SK-N-SH treated with all-trans-retinoic acid at 6 μM for 48 hours (cell line): ENCODE measurements around the gene MYL3.

Experiments
- ATAC-seq: fragments of 200-7000 bp; cut with Tn5 transposase; 3 replicates; pipeline ENCODE4 v1.9.1; 2020; ENCODE audit warnings: mild to moderate bottlenecking, moderate library complexity
- ARNTL ChIP-seq: fragments of 450-650 bp; formaldehyde crosslinking; IDR thresholded peaks from 2 replicates; pipeline ENCODE4 v1.5.0; 2020; ENCODE audit warnings: low read depth, mild to moderate bottlenecking, moderate library complexity, borderline replicate concordance
- BACH2 ChIP-seq: fragments of 250-450 bp; sonication (Bioruptor Pico); IDR thresholded peaks from 2 replicates; pipeline ENCODE4 v1.9.0; 2021; ENCODE audit warnings: mild to moderate bottlenecking, borderline replicate concordance
- CSDC2 ChIP-seq: fragments of 250-450 bp; sonication (Bioruptor Pico); IDR thresholded peaks from 2 replicates; pipeline ENCODE4 v1.5.0; 2020; ENCODE audit warnings: mild to moderate bottlenecking, moderate library complexity
- ESRRG ChIP-seq: fragments of 250-450 bp; sonication (Bioruptor Pico); IDR thresholded peaks from 2 replicates; pipeline ENCODE4 v1.6.1; 2021; ENCODE audit warnings: mild to moderate bottlenecking
- GLIS3 ChIP-seq: fragments of 250-450 bp; sonication (Bioruptor Pico); IDR thresholded peaks from 2 replicates; pipeline ENCODE4 v1.5.0; 2020; ENCODE audit warnings: mild to moderate bottlenecking, moderate library complexity
- ISL1 ChIP-seq: fragments of 250-450 bp; sonication (Bioruptor Pico); IDR thresholded peaks from 2 replicates; pipeline ENCODE4 v2.1.2; 2022; ENCODE audit warnings: mild to moderate bottlenecking, moderate library complexity
- OSR1 ChIP-seq: fragments of 250-450 bp; sonication (Bioruptor Pico); IDR thresholded peaks from 2 replicates; pipeline ENCODE4 v1.8.0; 2022; ENCODE audit warnings: moderate library complexity, mild to moderate bottlenecking, inconsistent platforms
- PPARA ChIP-seq: fragments of 250-450 bp; sonication (Bioruptor Pico); IDR thresholded peaks from 2 replicates; pipeline ENCODE4 v1.5.0; 2020; ENCODE audit warnings: mild to moderate bottlenecking, borderline replicate concordance
- RARB ChIP-seq: fragments of 250-450 bp; sonication (Bioruptor Pico); IDR thresholded peaks from 2 replicates; pipeline ENCODE4 v1.8.0; 2021; ENCODE audit warnings: mild to moderate bottlenecking, moderate library complexity
- SNAI2 ChIP-seq: fragments of 250-450 bp; sonication (Bioruptor Pico); IDR thresholded peaks from 2 replicates; pipeline ENCODE4 v1.5.0; 2020; ENCODE audit warnings: mild to moderate bottlenecking, moderate library complexity
- TCF4 ChIP-seq: fragments of 250-450 bp; sonication (Bioruptor Pico); IDR thresholded peaks from 2 replicates; pipeline ENCODE4 v1.8.0; 2021; ENCODE audit warnings: mild to moderate bottlenecking, moderate library complexity, borderline replicate concordance
- TOX ChIP-seq: fragments of 250-450 bp; sonication (Bioruptor Pico); IDR thresholded peaks from 2 replicates; pipeline ENCODE4 v1.8.0; 2021; ENCODE audit warnings: mild to moderate bottlenecking, moderate library complexity, borderline replicate concordance
- TSHZ2 ChIP-seq: fragments of 250-450 bp; sonication (Bioruptor Pico); IDR thresholded peaks from 2 replicates; pipeline ENCODE4 v1.5.0; 2020; ENCODE audit warnings: mild to moderate bottlenecking, moderate library complexity
- ZC3H10 ChIP-seq: fragments of 250-450 bp; sonication (Bioruptor Pico); IDR thresholded peaks from 2 replicates; pipeline ENCODE4 v1.5.1; 2021; ENCODE audit warnings: mild to moderate bottlenecking, moderate library complexity
- ZFP3 ChIP-seq: fragments of 250-450 bp; sonication (Bioruptor Pico); IDR thresholded peaks from 2 replicates; pipeline ENCODE4 v1.5.0; 2020; ENCODE audit warnings: mild to moderate bottlenecking, moderate library complexity
- ZFP30 ChIP-seq: fragments of 450-650 bp; formaldehyde crosslinking; IDR thresholded peaks from 2 replicates; pipeline ENCODE4 v1.5.0; 2022; ENCODE audit warnings: mild to moderate bottlenecking, moderate library complexity
- ZNF565 ChIP-seq: fragments of 450-650 bp; formaldehyde crosslinking; conservative IDR thresholded peaks from 2 replicates; pipeline ENCODE4 v1.5.0; 2020; ENCODE audit warnings: low read depth, mild to moderate bottlenecking, moderate library complexity
- ZNF70 ChIP-seq: fragments of 450-650 bp; formaldehyde crosslinking; IDR thresholded peaks from 2 replicates; pipeline ENCODE4 v1.5.0; 2020; ENCODE audit warnings: mild to moderate bottlenecking, moderate library complexity
- TF ChIP-seq, protein P1 (sequence below): fragments of 250-450 bp; sonication (Bioruptor Pico); IDR thresholded peaks from 2 replicates; pipeline ENCODE4 v1.5.1; 2020; ENCODE audit warnings: low read depth, mild to moderate bottlenecking, moderate library complexity
- TF ChIP-seq, protein P2 (sequence below): fragments of 250-450 bp; sonication (Bioruptor Pico); IDR thresholded peaks from 2 replicates; pipeline ENCODE4 v1.5.1; 2021; ENCODE audit warnings: mild to moderate bottlenecking, moderate library complexity
- TF ChIP-seq, protein P3 (sequence below): fragments of 250-450 bp; sonication (Bioruptor Pico); IDR thresholded peaks from 2 replicates; pipeline ENCODE4 v1.8.0; 2021; ENCODE audit warnings: low read depth, mild to moderate bottlenecking, moderate library complexity, borderline replicate concordance
- TF ChIP-seq, protein P4 (sequence below): fragments of 250-450 bp; sonication (Bioruptor Pico); IDR thresholded peaks from 2 replicates; pipeline ENCODE4 v1.8.0; 2020; ENCODE audit warnings: mild to moderate bottlenecking, moderate library complexity, borderline replicate concordance

Gene MYL3

DNA sequence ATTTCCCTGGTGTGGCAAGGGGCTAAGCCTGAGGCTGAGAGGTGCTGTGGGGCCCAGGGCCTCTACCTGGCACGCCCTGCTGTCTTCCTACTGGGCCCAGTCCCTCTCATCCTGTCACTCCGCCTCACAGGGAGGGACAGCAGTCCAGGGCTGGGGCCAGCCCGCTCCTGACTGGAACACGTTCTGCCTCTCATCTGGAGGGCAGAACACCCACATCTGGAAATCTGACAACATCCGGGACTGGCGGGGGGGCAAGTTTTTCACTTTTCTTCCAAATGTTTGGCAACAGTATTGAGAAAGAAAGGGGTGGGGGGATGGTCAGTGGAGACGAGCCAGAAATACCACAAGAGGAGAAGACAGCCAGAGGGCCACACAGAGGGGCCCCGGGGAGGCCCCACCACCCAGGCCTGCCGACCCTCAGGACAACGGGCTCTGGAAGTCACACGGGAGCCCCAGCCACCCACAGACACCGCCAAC lies 1.8 kb upstream of the MYL3 start:
- ATAC-seq: no peak
- TF ChIP-seq ZNF70: no peak
- no peak for TF ChIP-seq RARB (CRISPR knock-in tag)
- no peak for TF ChIP-seq SNAI2
- TF ChIP-seq PPARA (CRISPR knock-in tag): no peak
- no peak for TF ChIP-seq TOX (CRISPR knock-in tag)
- no peak for TF ChIP-seq BACH2 (CRISPR knock-in tag)
- TF ChIP-seq, protein P1, sequence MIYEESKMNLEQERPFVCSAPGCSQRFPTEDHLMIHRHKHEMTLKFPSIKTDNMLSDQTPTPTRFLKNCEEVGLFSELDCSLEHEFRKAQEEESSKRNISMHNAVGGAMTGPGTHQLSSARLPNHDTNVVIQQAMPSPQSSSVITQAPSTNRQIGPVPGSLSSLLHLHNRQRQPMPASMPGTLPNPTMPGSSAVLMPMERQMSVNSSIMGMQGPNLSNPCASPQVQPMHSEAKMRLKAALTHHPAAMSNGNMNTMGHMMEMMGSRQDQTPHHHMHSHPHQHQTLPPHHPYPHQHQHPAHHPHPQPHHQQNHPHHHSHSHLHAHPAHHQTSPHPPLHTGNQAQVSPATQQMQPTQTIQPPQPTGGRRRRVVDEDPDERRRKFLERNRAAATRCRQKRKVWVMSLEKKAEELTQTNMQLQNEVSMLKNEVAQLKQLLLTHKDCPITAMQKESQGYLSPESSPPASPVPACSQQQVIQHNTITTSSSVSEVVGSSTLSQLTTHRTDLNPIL (CRISPR knock-in tag): no peak
- no peak for TF ChIP-seq ZC3H10 (CRISPR knock-in tag)
- TF ChIP-seq ZNF565: no peak
- TF ChIP-seq, protein P2, sequence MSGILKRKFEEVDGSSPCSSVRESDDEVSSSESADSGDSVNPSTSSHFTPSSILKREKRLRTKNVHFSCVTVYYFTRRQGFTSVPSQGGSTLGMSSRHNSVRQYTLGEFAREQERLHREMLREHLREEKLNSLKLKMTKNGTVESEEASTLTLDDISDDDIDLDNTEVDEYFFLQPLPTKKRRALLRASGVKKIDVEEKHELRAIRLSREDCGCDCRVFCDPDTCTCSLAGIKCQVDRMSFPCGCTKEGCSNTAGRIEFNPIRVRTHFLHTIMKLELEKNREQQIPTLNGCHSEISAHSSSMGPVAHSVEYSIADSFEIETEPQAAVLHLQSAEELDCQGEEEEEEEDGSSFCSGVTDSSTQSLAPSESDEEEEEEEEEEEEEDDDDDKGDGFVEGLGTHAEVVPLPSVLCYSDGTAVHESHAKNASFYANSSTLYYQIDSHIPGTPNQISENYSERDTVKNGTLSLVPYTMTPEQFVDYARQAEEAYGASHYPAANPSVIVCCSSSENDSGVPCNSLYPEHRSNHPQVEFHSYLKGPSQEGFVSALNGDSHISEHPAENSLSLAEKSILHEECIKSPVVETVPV (CRISPR knock-in tag): no peak
- TF ChIP-seq ISL1 (CRISPR knock-in tag): no peak
- no peak for TF ChIP-seq CSDC2
- no peak for TF ChIP-seq OSR1 (CRISPR knock-in tag)
- no peak for TF ChIP-seq TSHZ2
- TF ChIP-seq ZFP30: no peak
- TF ChIP-seq ESRRG (CRISPR knock-in tag): no peak
- no peak for TF ChIP-seq ZFP3 (CRISPR knock-in tag)
- no peak for TF ChIP-seq ARNTL
- TF ChIP-seq TCF4 (CRISPR knock-in tag): no peak

DNA sequence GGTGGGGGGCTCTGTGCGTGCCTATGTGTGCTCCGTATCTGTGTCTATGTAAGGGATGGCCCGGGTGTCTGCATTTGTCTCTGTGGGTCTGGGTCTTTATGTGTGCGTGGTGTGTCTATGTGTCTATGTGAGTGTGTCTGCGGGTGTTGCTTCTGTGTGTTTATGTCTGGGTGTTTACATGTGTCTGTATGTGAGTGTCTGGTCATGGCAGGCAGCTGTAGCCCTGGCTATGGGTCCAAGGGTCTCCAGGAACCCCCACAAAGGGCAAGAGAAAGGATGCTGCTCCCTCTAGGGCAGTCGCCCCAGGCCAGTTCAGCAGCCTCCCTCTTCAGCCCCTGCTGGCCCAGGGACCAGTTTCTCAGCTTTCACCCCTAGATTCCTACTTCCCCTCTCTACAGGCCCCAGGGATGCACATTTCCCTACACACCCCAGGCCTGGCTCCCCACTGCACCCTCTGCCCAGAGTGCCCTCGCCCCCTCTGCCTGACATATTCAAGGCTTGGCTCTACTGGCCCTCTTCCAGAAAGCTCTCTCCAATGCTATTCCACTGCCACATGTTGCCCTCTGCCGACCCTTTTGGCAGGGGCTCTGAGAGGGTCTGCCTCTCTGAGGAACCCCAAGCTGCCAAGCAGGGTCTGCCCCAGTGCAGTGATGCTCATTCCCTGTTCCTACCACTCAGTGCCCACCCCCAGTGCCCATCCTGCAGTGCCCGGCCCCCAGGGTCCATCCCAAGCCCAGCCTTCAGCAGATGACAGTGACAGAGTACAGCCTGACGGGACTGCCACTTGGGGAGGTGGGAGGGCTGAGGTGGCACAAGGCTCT lies 1.0 kb upstream of the MYL3 start:
- ATAC-seq: no peak; the same call in 2 of the 3 replicates
- no peak for TF ChIP-seq BACH2 (CRISPR knock-in tag)
- no peak for TF ChIP-seq RARB (CRISPR knock-in tag)
- TF ChIP-seq CSDC2: no peak
- no peak for TF ChIP-seq ZFP3 (CRISPR knock-in tag)
- TF ChIP-seq, protein P3, sequence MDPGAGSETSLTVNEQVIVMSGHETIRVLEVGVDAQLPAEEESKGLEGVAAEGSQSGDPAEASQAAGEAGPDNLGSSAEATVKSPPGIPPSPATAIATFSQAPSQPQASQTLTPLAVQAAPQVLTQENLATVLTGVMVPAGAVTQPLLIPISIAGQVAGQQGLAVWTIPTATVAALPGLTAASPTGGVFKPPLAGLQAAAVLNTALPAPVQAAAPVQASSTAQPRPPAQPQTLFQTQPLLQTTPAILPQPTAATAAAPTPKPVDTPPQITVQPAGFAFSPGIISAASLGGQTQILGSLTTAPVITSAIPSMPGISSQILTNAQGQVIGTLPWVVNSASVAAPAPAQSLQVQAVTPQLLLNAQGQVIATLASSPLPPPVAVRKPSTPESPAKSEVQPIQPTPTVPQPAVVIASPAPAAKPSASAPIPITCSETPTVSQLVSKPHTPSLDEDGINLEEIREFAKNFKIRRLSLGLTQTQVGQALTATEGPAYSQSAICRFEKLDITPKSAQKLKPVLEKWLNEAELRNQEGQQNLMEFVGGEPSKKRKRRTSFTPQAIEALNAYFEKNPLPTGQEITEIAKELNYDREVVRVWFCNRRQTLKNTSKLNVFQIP: no peak
- TF ChIP-seq TSHZ2: no peak
- no peak for TF ChIP-seq GLIS3 (CRISPR knock-in tag)
- TF ChIP-seq ESRRG (CRISPR knock-in tag): no peak
- no peak for TF ChIP-seq TCF4 (CRISPR knock-in tag)
- TF ChIP-seq, protein P2 (CRISPR knock-in tag): no peak
- TF ChIP-seq, protein P4, sequence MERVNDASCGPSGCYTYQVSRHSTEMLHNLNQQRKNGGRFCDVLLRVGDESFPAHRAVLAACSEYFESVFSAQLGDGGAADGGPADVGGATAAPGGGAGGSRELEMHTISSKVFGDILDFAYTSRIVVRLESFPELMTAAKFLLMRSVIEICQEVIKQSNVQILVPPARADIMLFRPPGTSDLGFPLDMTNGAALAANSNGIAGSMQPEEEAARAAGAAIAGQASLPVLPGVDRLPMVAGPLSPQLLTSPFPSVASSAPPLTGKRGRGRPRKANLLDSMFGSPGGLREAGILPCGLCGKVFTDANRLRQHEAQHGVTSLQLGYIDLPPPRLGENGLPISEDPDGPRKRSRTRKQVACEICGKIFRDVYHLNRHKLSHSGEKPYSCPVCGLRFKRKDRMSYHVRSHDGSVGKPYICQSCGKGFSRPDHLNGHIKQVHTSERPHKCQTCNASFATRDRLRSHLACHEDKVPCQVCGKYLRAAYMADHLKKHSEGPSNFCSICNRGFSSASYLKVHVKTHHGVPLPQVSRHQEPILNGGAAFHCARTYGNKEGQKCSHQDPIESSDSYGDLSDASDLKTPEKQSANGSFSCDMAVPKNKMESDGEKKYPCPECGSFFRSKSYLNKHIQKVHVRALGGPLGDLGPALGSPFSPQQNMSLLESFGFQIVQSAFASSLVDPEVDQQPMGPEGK (CRISPR knock-in tag): no peak
- no peak for TF ChIP-seq OSR1 (CRISPR knock-in tag)
- no peak for TF ChIP-seq ZNF70
- TF ChIP-seq SNAI2: no peak
- no peak for TF ChIP-seq ZFP30
- TF ChIP-seq ZNF565: no peak
- TF ChIP-seq, all 23 proteins: peak for 0
